ENCODE data around the gene NACC2.
A peak's percentile ranks its signal among the peaks of the same experiment; 100 is the strongest.

NACC2 gene

DNA sequence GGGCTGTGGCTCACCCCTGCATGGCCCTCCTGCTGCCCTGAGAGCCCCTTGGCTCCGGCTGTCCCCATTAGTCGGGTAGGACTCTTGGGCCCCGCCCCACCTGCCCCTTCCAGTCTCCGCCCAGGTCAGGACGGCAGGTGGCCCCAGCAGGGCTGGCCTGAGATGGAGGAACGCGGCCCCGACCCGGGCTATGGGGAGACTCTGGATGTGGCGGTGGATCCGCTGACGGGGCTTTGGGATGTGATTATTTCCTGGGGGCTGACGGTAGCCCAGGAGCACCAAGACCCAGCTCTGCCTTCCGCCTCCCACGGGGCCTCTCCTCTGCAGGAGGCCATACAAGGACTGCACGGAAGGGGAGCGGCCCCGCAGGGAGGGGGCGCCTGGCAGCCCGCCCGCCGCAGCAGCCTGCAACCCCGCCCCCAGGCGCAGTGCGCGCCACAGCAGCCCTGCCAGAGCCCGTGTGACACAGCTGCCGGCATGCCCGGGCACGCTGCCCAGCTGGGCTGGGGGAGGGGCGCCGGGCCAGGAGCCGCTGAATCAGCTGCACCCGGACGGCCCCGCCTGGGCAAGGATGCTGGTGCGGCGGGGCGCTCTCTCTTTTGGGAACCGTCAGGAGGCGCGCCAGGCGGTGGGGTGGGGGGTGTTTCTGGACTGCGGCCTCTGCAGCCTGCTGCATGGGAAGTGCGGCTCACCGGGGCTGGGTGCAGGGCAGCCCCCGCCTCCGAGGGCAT lies 14.4 kb upstream of the NACC2 start (continued):
- TF ChIP-seq ZNF561 (tag by site-specific recombination; IDR thresholded peaks at IDR 0.05; ENCODE audit: borderline replicate concordance) (peak; percentile 99), ZNF341 (tag by site-specific recombination; IDR thresholded peaks at IDR 0.05; ENCODE audit: low read depth) (peak; percentile 88), ZNF354C (tag by site-specific recombination; IDR thresholded peaks at IDR 0.05; ENCODE audit: borderline replicate concordance, low read depth) (no peak), ZNF843 (tag by site-specific recombination; IDR thresholded peaks at IDR 0.05) (peak; percentile 82), ZNF600 (tag by site-specific recombination; IDR thresholded peaks at IDR 0.05) (peak; percentile 59), ZNF140 (tag by site-specific recombination; IDR thresholded peaks at IDR 0.05) (no peak), ZNF2 (tag by site-specific recombination; IDR thresholded peaks at IDR 0.05) (0 out of 2 replicates have a peak, but pooled peaks have one; percentile 28), ZFHX2 (tag by site-specific recombination; conservative IDR thresholded peaks at IDR 0.05) (peak; percentile 84), HOXA7 (CRISPR knock-in tag; IDR thresholded peaks at IDR 0.05; ENCODE audit: borderline replicate concordance) (no peak), ZNF596 (tag by site-specific recombination; IDR thresholded peaks at IDR 0.05) (peak; percentile 88), ZNF610 (tag by site-specific recombination; IDR thresholded peaks at IDR 0.05; ENCODE audit: borderline replicate concordance) (peak; percentile 93), KLF9 (tag by site-specific recombination; IDR thresholded peaks at IDR 0.05; ENCODE audit: low read depth) (peak; percentile 88), ZNF133 (tag by site-specific recombination; IDR thresholded peaks at IDR 0.05) (no peak), ZNF248 (tag by site-specific recombination; IDR thresholded peaks at IDR 0.05) (no peak), ZNF416 (tag by site-specific recombination; IDR thresholded peaks at IDR 0.05) (peak; percentile 84), ZSCAN16 (tag by site-specific recombination; IDR thresholded peaks at IDR 0.05) (no peak), MYNN (tag by site-specific recombination; IDR thresholded peaks at IDR 0.05; ENCODE audit: borderline replicate concordance) (no peak), ZNF747 (tag by site-specific recombination; IDR thresholded peaks at IDR 0.05) (no peak), ZNF23 (tag by site-specific recombination; IDR thresholded peaks at IDR 0.05; ENCODE audit: borderline replicate concordance) (no peak), TCF7L2 (IDR thresholded peaks at IDR 0.05; ENCODE audit: borderline replicate concordance, low read depth, low read length) (no peak), ZNF624 (tag by site-specific recombination; IDR thresholded peaks at IDR 0.05) (no peak), ZNF777 (tag by site-specific recombination; IDR thresholded peaks at IDR 0.05; ENCODE audit: borderline replicate concordance) (no peak), ZXDB (tag by site-specific recombination; IDR thresholded peaks at IDR 0.05) (peak; percentile 91), OVOL3 (tag by site-specific recombination; IDR thresholded peaks at IDR 0.05) (0 out of 2 replicates have a peak, but pooled peaks have one; percentile 42), ZNF391 (tag by site-specific recombination; IDR thresholded peaks at IDR 0.05; ENCODE audit: borderline replicate concordance, low read depth) (peak; percentile 96), ZNF701 (tag by site-specific recombination; IDR thresholded peaks at IDR 0.05) (no peak), ZNF114 (tag by site-specific recombination; IDR thresholded peaks at IDR 0.05) (no peak), ZNF664 (tag by site-specific recombination; IDR thresholded peaks at IDR 0.05) (no peak), ZNF211 (tag by site-specific recombination; IDR thresholded peaks at IDR 0.05; ENCODE audit: low read depth) (no peak), ZNF791 (tag by site-specific recombination; IDR thresholded peaks at IDR 0.05) (no peak), SP2 (tag by site-specific recombination; IDR thresholded peaks at IDR 0.05) (peak; percentile 59)
- TF ChIP-seq, protein P1, sequence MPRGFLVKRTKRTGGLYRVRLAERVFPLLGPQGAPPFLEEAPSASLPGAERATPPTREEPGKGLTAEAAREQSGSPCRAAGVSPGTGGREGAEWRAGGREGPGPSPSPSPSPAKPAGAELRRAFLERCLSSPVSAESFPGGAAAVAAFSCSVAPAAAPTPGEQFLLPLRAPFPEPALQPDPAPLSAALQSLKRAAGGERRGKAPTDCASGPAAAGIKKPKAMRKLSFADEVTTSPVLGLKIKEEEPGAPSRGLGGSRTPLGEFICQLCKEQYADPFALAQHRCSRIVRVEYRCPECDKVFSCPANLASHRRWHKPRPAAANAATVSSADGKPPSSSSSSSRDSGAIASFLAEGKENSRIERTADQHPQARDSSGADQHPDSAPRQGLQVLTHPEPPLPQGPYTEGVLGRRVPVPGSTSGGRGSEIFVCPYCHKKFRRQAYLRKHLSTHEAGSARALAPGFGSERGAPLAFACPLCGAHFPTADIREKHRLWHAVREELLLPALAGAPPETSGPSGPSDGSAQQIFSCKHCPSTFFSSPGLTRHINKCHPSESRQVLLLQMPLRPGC (tag by site-specific recombination; IDR thresholded peaks at IDR 0.05): peak; percentile 92
- TF ChIP-seq, protein P2, sequence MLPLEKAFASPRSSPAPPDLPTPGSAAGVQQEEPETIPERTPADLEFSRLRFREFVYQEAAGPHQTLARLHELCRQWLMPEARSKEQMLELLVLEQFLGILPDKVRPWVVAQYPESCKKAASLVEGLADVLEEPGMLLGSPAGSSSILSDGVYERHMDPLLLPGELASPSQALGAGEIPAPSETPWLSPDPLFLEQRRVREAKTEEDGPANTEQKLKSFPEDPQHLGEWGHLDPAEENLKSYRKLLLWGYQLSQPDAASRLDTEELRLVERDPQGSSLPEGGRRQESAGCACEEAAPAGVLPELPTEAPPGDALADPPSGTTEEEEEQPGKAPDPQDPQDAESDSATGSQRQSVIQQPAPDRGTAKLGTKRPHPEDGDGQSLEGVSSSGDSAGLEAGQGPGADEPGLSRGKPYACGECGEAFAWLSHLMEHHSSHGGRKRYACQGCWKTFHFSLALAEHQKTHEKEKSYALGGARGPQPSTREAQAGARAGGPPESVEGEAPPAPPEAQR (tag by site-specific recombination; IDR thresholded peaks at IDR 0.05): 0 out of 2 replicates have a peak, but pooled peaks have one; percentile 70
- TF ChIP-seq, protein P3, sequence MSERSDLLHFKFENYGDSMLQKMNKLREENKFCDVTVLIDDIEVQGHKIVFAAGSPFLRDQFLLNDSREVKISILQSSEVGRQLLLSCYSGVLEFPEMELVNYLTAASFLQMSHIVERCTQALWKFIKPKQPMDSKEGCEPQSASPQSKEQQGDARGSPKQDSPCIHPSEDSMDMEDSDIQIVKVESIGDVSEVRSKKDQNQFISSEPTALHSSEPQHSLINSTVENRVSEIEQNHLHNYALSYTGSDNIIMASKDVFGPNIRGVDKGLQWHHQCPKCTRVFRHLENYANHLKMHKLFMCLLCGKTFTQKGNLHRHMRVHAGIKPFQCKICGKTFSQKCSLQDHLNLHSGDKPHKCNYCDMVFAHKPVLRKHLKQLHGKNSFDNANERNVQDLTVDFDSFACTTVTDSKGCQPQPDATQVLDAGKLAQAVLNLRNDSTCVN (tag by site-specific recombination; optimal IDR thresholded peaks at IDR 0.05): peak; percentile 87
- TF ChIP-seq, protein P4, sequence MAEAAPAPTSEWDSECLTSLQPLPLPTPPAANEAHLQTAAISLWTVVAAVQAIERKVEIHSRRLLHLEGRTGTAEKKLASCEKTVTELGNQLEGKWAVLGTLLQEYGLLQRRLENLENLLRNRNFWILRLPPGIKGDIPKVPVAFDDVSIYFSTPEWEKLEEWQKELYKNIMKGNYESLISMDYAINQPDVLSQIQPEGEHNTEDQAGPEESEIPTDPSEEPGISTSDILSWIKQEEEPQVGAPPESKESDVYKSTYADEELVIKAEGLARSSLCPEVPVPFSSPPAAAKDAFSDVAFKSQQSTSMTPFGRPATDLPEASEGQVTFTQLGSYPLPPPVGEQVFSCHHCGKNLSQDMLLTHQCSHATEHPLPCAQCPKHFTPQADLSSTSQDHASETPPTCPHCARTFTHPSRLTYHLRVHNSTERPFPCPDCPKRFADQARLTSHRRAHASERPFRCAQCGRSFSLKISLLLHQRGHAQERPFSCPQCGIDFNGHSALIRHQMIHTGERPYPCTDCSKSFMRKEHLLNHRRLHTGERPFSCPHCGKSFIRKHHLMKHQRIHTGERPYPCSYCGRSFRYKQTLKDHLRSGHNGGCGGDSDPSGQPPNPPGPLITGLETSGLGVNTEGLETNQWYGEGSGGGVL (tag by site-specific recombination; IDR thresholded peaks at IDR 0.05): peak; percentile 77

Data from HEK293 (cell line).